ENCODE data around the gene SLC48A1.

SLC48A1 gene

GRCh38 chr12:47757364-47757839 lies 15.6 kb upstream of the SLC48A1 start:
- in situ Hi-C loops (cut with HindIII; ENCODE audit: low sequenced_read_pairs), result loop anchor here (5.0 kb wide), 1 partner anchor 85 kb away; no protein-coding TSS in a partner anchor

- in situ Hi-C loops (cut with HindIII; ENCODE audit: low sequenced_read_pairs), result loop anchor here (5.0 kb wide), 1 partner anchor 84 kb away; no protein-coding TSS in a partner anchor
These were observed 15.0 kb upstream of the SLC48A1 start for GRCh38 chr12:47757840-47758583.

- in situ Hi-C loops (cut with HindIII; ENCODE audit: low sequenced_read_pairs), result loop anchor here (5.0 kb wide), 1 partner anchor 84 kb away; no protein-coding TSS in a partner anchor
These were observed 14.5 kb upstream of the SLC48A1 start for GRCh38 chr12:47758584-47758833.

- in situ Hi-C loops (cut with HindIII; ENCODE audit: low sequenced_read_pairs), result loop anchor here (5.0 kb wide), 1 partner anchor 83 kb away; no protein-coding TSS in a partner anchor
These were observed 14.0 kb upstream of the SLC48A1 start, which contains the start of gene RAPGEF3 for GRCh38 chr12:47758834-47759690. TSS of gene RAPGEF3 (minus strand) at chr12:47758880. CDS start at chr12:47758556, 324 bp downstream.

GRCh38 chr12:47762850-47763465 lies 10.1 kb upstream of the SLC48A1 start:
- in situ Hi-C loops (cut with HindIII; ENCODE audit: low sequenced_read_pairs), result no loop called here

GRCh38 chr12:47763481-47764346 lies 9.3 kb upstream of the SLC48A1 start:
- in situ Hi-C loops (cut with HindIII; ENCODE audit: low sequenced_read_pairs), result no loop called here

- in situ Hi-C loops (cut with HindIII; ENCODE audit: low sequenced_read_pairs), result no loop called here
These were observed 6.4 kb upstream of the SLC48A1 start for GRCh38 chr12:47766502-47767215.

GRCh38 chr12:47767216-47767724 lies 5.8 kb upstream of the SLC48A1 start:
- in situ Hi-C loops (cut with HindIII; ENCODE audit: low sequenced_read_pairs), result no loop called here

GRCh38 chr12:47768323-47768811 lies 4.7 kb upstream of the SLC48A1 start:
- in situ Hi-C loops (cut with HindIII; ENCODE audit: low sequenced_read_pairs), result no loop called here

GRCh38 chr12:47769234-47770085 lies 3.6 kb upstream of the SLC48A1 start:
- in situ Hi-C loops (cut with HindIII; ENCODE audit: low sequenced_read_pairs), result no loop called here

- in situ Hi-C loops (cut with HindIII; ENCODE audit: low sequenced_read_pairs), result no loop called here
These were observed 2.8 kb upstream of the SLC48A1 start for GRCh38 chr12:47770086-47770726.

- in situ Hi-C loops (cut with HindIII; ENCODE audit: low sequenced_read_pairs), result no loop called here
These were observed 1.7 kb upstream of the SLC48A1 start for GRCh38 chr12:47771304-47771703.

- in situ Hi-C loops (cut with HindIII; ENCODE audit: low sequenced_read_pairs), result no loop called here
These were observed 861 bp upstream of the SLC48A1 start for GRCh38 chr12:47772094-47772660.

GRCh38 chr12:47772738-47773061 lies 338 bp upstream of the SLC48A1 start:
- in situ Hi-C loops (cut with HindIII; ENCODE audit: low sequenced_read_pairs), result no loop called here

GRCh38 chr12:47773858-47774580 lies 981 bp downstream of the SLC48A1 start:
- in situ Hi-C loops (cut with HindIII; ENCODE audit: low sequenced_read_pairs), result no loop called here

- in situ Hi-C loops (cut with HindIII; ENCODE audit: low sequenced_read_pairs), result no loop called here
These were observed 1.6 kb downstream of the SLC48A1 start for GRCh38 chr12:47774663-47775062.
